H1 (cell line): Measurements from ENCODE around the gene OTUD4. TPM values are rescaled to one million over a fixed set of nuclear protein-coding genes. Genes with fewer than 3 reads are reported as not detected.

Experiments
- ASH2L ChIP-seq: fragments of 200-600, 300-600 bp; sonication (generic); IDR thresholded peaks from one replicate; pipeline ENCODE4 v1.7.1; 2017; ENCODE audit warnings: low read length
- ATF2 ChIP-seq: IDR thresholded peaks from 2 replicates; pipeline ENCODE4 v1.6.1; 2012; ENCODE audit warnings: low read length, inconsistent platforms
- BCL11A ChIP-seq, 2 experiments: IDR thresholded peaks; one replicate each; pipeline ENCODE4 v1.6.1; 2011; ENCODE audit warnings: low read depth in 2 of 2, low read length in 2 of 2, mild to moderate bottlenecking in 2 of 2
- GABPA ChIP-seq: IDR thresholded peaks from 2 replicates; pipeline ENCODE4 v1.6.1; 2011; ENCODE audit warnings: mild to moderate bottlenecking, low read length, moderate library complexity, borderline replicate concordance; ENCODE audit not compliant: insufficient read depth
- MAFK ChIP-seq: IDR thresholded peaks from 2 replicates; pipeline ENCODE4 v1.6.1; 2012; ENCODE audit warnings: low read depth, mild to moderate bottlenecking, improper control_type of control experiment, low read length
- POLR2A ChIP-seq, 2 experiments: IDR thresholded peaks; 1 replicate in 1 of 2; 2 replicates in 1 of 2; pipeline ENCODE4 v1.6.1; 2011; ENCODE audit warnings: low read depth in 2 of 2, low read length in 2 of 2, mild to moderate bottlenecking in 2 of 2; ENCODE audit errors: control extremely low read depth in 1 of 2
- RBBP5 ChIP-seq: IDR thresholded peaks from 2 replicates; pipeline ENCODE4 v1.7.1; 2012; ENCODE audit warnings: low read depth, mild to moderate bottlenecking, inconsistent platforms, low read length, moderate library complexity, borderline replicate concordance
- polyA plus RNA-seq, 7 experiments: library from polyadenylated mRNA; depleted of rRNA in 3 of 7; stranded (reverse) in 5 of 7; unstranded in 2 of 7; fragments of >200 nt in 5 of 7; fragments of 200-250 nt in 2 of 7; gene quantifications; 1 replicate in 5 of 7; 2 replicates in 1 of 7; 4 replicates in 1 of 7; pipeline versions ENCODE4 v1.2.1 to v1.2.3, GENCODE V29; 2011 to 2013; ENCODE audit warnings: missing spikeins in 2 of 7, mixed read lengths in 2 of 7
- total RNA-seq: library from RNA; stranded (reverse); fragmentation: NEBNext Ultra II Directional; extraction: Animal tissue kit (Norgen Biotek cat#: 25700); gene quantifications from 2 replicates; pipeline ENCODE4 v1.2.1, GENCODE V29; 2021
- TF ChIP-seq, protein P1 (sequence below): IDR thresholded peaks from 2 replicates; pipeline ENCODE4 v1.6.1; 2011; ENCODE audit warnings: low read depth, mild to moderate bottlenecking, low read length; ENCODE audit not compliant: insufficient read depth

The OTUD4 gene
- total and polyA plus RNA-seq, 2 of the 8 experiments (the other 6 are each of a cell fraction or from before 2014, with no cell fraction given), result 17.4 to 57.0 TPM

GRCh38 chr4:145213245-145213644 is 32.9 kb upstream of the OTUD4 start (continued):
- TF ChIP-seq MAFK (no peak), BCL11A (IDR thresholded peaks at IDR 0.05; ENCODE audit: low read depth in 2 of 2, low read length in 2 of 2) (no peak), ATF2 (no peak), GABPA (no peak), ASH2L (no peak), RBBP5 (no peak), POLR2A (IDR thresholded peaks at IDR 0.05; ENCODE audit: control extremely low read depth in 1 of 2, low read depth in 2 of 2, low read length in 2 of 2) (no peak)
- TF ChIP-seq, protein P1, sequence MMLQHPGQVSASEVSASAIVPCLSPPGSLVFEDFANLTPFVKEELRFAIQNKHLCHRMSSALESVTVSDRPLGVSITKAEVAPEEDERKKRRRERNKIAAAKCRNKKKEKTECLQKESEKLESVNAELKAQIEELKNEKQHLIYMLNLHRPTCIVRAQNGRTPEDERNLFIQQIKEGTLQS, result no peak
- TF ChIP-seq, all 59 proteins: peak for 0
